Kidney (tissue), 14 donors: Measurements from ENCODE around the gene IL17REL. TPM values are rescaled to one million over a fixed set of nuclear protein-coding genes. Genes with fewer than 3 reads are reported as not detected.

Source experiments
- DNase-seq, 5 donors: peaks; one replicate each; pipeline ENCODE4 v3.0.0-alpha.2; 2013 to 2020
- FAIRE-seq: peaks from 2 replicates; lab custom pipeline; 2012; peaks lifted over from hg19 to GRCh38; lab: Jason Lieb, UNC
- H3K27ac ChIP-seq, 2 donors: one replicate each; pipeline ENCODE4 v1.7.0; 2013; ENCODE audit warnings: low read depth in 2 of 2, low read length in 2 of 2, inconsistent platforms in 1 of 2
- H3K27me3 ChIP-seq: one replicate; pipeline ENCODE4 v1.7.1; 2013; ENCODE audit warnings: low read length, inconsistent platforms; ENCODE audit not compliant: control insufficient read depth, insufficient read depth
- H3K36me3 ChIP-seq, 3 donors: one replicate each; pipeline versions ENCODE4 v1.7.0 to v1.7.1; 2013; ENCODE audit warnings: low read length in 3 of 3, control low read depth in 1 of 3, inconsistent platforms in 1 of 3; ENCODE audit not compliant: insufficient read depth in 3 of 3, control insufficient read depth in 2 of 3
- H3K4me1 ChIP-seq, 3 donors: one replicate each; pipeline versions ENCODE4 v1.7.0 to v1.7.1; 2013; ENCODE audit warnings: low read length in 3 of 3, inconsistent platforms in 1 of 3, low read depth in 1 of 3; ENCODE audit not compliant: control insufficient read depth in 2 of 3, insufficient read depth in 2 of 3
- H3K4me3 ChIP-seq, 3 donors: one replicate each; pipeline versions ENCODE4 v1.7.0 to v1.8.1; 2013; ENCODE audit warnings: low read length in 3 of 3, control low read depth in 1 of 3, inconsistent platforms in 1 of 3
- H3K9ac ChIP-seq, 3 donors: one replicate each; pipeline versions ENCODE4 v1.7.0 to v1.7.1; 2013; ENCODE audit warnings: low read length in 3 of 3, control low read depth in 1 of 3, inconsistent platforms in 1 of 3
- H3K9me3 ChIP-seq, 3 donors: one replicate each; pipeline versions ENCODE4 v1.7.0 to v1.7.1; 2013; ENCODE audit warnings: low read length in 3 of 3, control low read depth in 1 of 3, inconsistent platforms in 1 of 3; ENCODE audit not compliant: control insufficient read depth in 2 of 3, insufficient read depth in 1 of 3
- CTCF ChIP-seq: IDR thresholded peaks from 3 replicates; pipeline ENCODE4 v1.5.1; 2012; ENCODE audit warnings: mild to moderate bottlenecking, moderate library complexity, borderline replicate concordance; ENCODE audit not compliant: insufficient read depth; ENCODE audit errors: extremely low read depth
- intact Hi-C: fragments of 100-400 bp; cut with DNase I; formaldehyde crosslinking; loops from one replicate; pipeline ENCODE4 v1.11.1; 2022
- polyA plus RNA-seq: library from polyadenylated mRNA; stranded (reverse); fragments of 350-450 nt; fragmentation: Illumina TruSeq; extraction: RNeasy Lipid Tissue Mini Kit (QIAGEN cat#74804); gene quantifications from one replicate; pipeline ENCODE4 v1.2.3, GENCODE V29; 2014; ENCODE audit warnings: low read depth, low replicate concordance; ENCODE audit not compliant: insufficient read depth
- total RNA-seq: library from RNA; stranded (reverse); fragmentation: NEBNext Ultra II Directional; extraction: Animal tissue kit (Norgen Biotek cat#: 25700); gene quantifications from one replicate; pipeline ENCODE4 v1.2.1, GENCODE V29; 2021
- donor health status: control.
- donor health status: control.
- donor health status: control.
- donor health status: control.
- donor health status: control.
- donor health status: DM: yes; HTN: yes; CAD: no.
- donor health status: Normal renal cell carcinoma (clear cell type).

The IL17REL gene
- total and polyA plus RNA-seq, 2 donors from 2014 or later: 0.16 TPM; not detected in 1

- Histone ChIP-seq H3K9ac (peak overlapping the region in 2 of 3 donors; percentile 9 to 77), H3K4me1 (peaks cover 2 to 57% (median 41%) of the 10 kb centered on the region in 3 donors), H3K4me3 (no peak overlapping the region), H3K27me3 (peaks cover 5% of the 10 kb centered on the region), H3K9me3 (no peaks in the 10 kb centered on the region), H3K36me3 (no peaks in the 10 kb centered on the region), H3K27ac (peak overlapping the region; percentile 93 to 97)
- intact Hi-C loops: no loop called here
- DNase-seq: peak in 3 of 5 donors; percentile 8 to 85 (median 53)
- no peak for FAIRE-seq
- TF ChIP-seq CTCF: no peak
These were observed 42.6 kb downstream of the IL17REL start for GRCh38 chr22:49969751-49970527.

- no peak overlapping the region for H3K9ac ChIP-seq
- intact Hi-C loops: no loop called here
These were observed 43.5 kb downstream of the IL17REL start for GRCh38 chr22:49968831-49969661.

GRCh38 chr22:49968313-49968830 lies 44.2 kb downstream of the IL17REL start:
- Histone ChIP-seq H3K36me3 (peaks cover 0 to 10% (median 3%) of the 10 kb centered on the region in 3 donors), H3K9me3 (no peaks in the 10 kb centered on the region), H3K4me1 (peaks cover 2 to 64% (median 54%) of the 10 kb centered on the region in 3 donors), H3K9ac (peak overlapping the region in 1 of 3 donors; percentile 70), H3K27me3 (peaks cover 5% of the 10 kb centered on the region), H3K4me3 (peak overlapping the region in 1 of 3 donors; percentile 14), H3K27ac (peak overlapping the region; percentile 97)
- intact Hi-C loops: no loop called here
- no peak for FAIRE-seq
- DNase-seq: peak in 3 of 5 donors; percentile 8 to 80 (median 53)
- TF ChIP-seq CTCF: no peak

More at GRCh38 chr22:49968831-49969661, 43.5 kb downstream of the IL17REL start:
- Histone ChIP-seq H3K9me3 (no peaks in the 10 kb centered on the region), H3K4me1 (peaks cover 2 to 65% (median 47%) of the 10 kb centered on the region in 3 donors), H3K27ac (peak overlapping the region; percentile 97), H3K27me3 (peaks cover 5% of the 10 kb centered on the region), H3K36me3 (peaks cover 0 to 4% (median 0%) of the 10 kb centered on the region in 3 donors), H3K4me3 (peak overlapping the region in 1 of 3 donors; percentile 14)
- no peak for TF ChIP-seq CTCF
- DNase-seq (peak in 2 of 5 donors; percentile 51 to 82), FAIRE-seq (no peak)
